ENCODE results near the gene B4GALT2. TPM values are rescaled to one million over a fixed set of nuclear protein-coding genes. Genes with fewer than 3 reads are reported as not detected.

Gene B4GALT2
- polyA plus RNA-seq, 3 donors = 20.7 to 43.7 (median 36.7) TPM

- WGBS, 3 donors = 31 to 66% (median 57%) methylated on average over 13 of the region's 13 CpGs
- H3K27ac ChIP-seq (ENCODE audit: low read depth, low read length) = no peak overlapping the region
Measured at GRCh38 chr1:43980255-43981134, 1.5 kb downstream of the B4GALT2 start.

- H3K27ac ChIP-seq (ENCODE audit: low read depth, low read length) = no peak overlapping the region
- 52 to 88% (median 88%) methylated on average over 19 to 20 of the region's 20 CpGs for WGBS, 3 donors
Measured at GRCh38 chr1:43981135-43981491, 2.1 kb downstream of the B4GALT2 start.

- H3K27ac ChIP-seq (ENCODE audit: low read depth, low read length) = no peak overlapping the region
- 88 to 97% (median 96%) methylated on average over 20 of the region's 20 CpGs for WGBS, 3 donors
Measured at GRCh38 chr1:43981636-43982035, 2.6 kb downstream of the B4GALT2 start.

GRCh38 chr1:43982241-43982640 is 3.2 kb downstream of the B4GALT2 start:
- H3K27ac ChIP-seq (ENCODE audit: low read depth, low read length) = no peak overlapping the region
- WGBS, 3 donors = 90 to 91% (median 91%) methylated on average over 8 of the region's 8 CpGs

GRCh38 chr1:43982808-43983207 is 3.8 kb downstream of the B4GALT2 start:
- WGBS, 3 donors = 54 to 82% (median 61%) methylated on average over 15 of the region's 15 CpGs
- H3K27ac ChIP-seq (ENCODE audit: low read depth, low read length) = no peak overlapping the region

GRCh38 chr1:43983253-43983899 is 4.4 kb downstream of the B4GALT2 start:
- no peak overlapping the region for H3K27ac ChIP-seq (ENCODE audit: low read depth, low read length)
- 65 to 86% (median 73%) methylated on average over 12 of the region's 12 CpGs for WGBS, 3 donors

GRCh38 chr1:43984855-43985254 is 5.8 kb downstream of the B4GALT2 start:
- 92 to 94% (median 93%) methylated on average over 14 to 16 of the region's 16 CpGs for WGBS, 3 donors

GRCh38 chr1:43985984-43986595 is 7.1 kb downstream of the B4GALT2 start:
- WGBS, 3 donors = 58 to 86% (median 85%) methylated on average over 4 of the region's 4 CpGs
- H3K27ac ChIP-seq (ENCODE audit: low read depth, low read length) = no peak overlapping the region

More at GRCh38 chr1:43984855-43985254, 5.8 kb downstream of the B4GALT2 start:
- H3K27ac ChIP-seq (ENCODE audit: low read depth, low read length) = no peak overlapping the region

- no peak overlapping the region for H3K27ac ChIP-seq (ENCODE audit: low read depth, low read length)
- 65 to 83% (median 68%) methylated on average over 6 of the region's 6 CpGs for WGBS, 3 donors
Measured at GRCh38 chr1:43986712-43987111, 7.7 kb downstream of the B4GALT2 start.

- 67 to 86% (median 80%) methylated on average over 6 of the region's 6 CpGs for WGBS, 3 donors
- H3K27ac ChIP-seq (ENCODE audit: low read depth, low read length) = no peak overlapping the region
Measured at GRCh38 chr1:43987159-43987902, 8.3 kb downstream of the B4GALT2 start.

- WGBS, 3 donors = 64 to 78% (median 76%) methylated on average over 19 of the region's 19 CpGs
- H3K27ac ChIP-seq (ENCODE audit: low read depth, low read length) = no peak overlapping the region
Measured at GRCh38 chr1:43990271-43991199, 11.5 kb downstream of the B4GALT2 start.

- H3K27ac ChIP-seq (ENCODE audit: low read depth, low read length) = no peak overlapping the region
- WGBS, 3 donors = 1% methylated on average over 10 of the region's 10 CpGs
Measured at GRCh38 chr1:43991200-43991475, 12.1 kb downstream of the B4GALT2 start.

- H3K27ac ChIP-seq (ENCODE audit: low read depth, low read length) = no peak within 1 kb of the TSS
- 0 to 1% (median 1%) methylated on average over 49 to 66 of the region's 66 CpGs for WGBS, 3 donors
Measured at GRCh38 chr1:43991476-43992231, 12.6 kb downstream of the B4GALT2 start, which contains the start of gene CCDC24. CCDC24 (plus strand) TSS chr1:43991599; CDS start chr1:43991879, 280 bp downstream.

- WGBS, 3 donors = 40 to 49% (median 46%) methylated on average over 11 of the region's 11 CpGs
- no peak overlapping the region for H3K27ac ChIP-seq (ENCODE audit: low read depth, low read length)
Measured at GRCh38 chr1:43992232-43992995, 13.4 kb downstream of the B4GALT2 start.

GRCh38 chr1:43993206-43993914 is 14.3 kb downstream of the B4GALT2 start:
- 95 to 96% (median 96%) methylated on average over 9 of the region's 9 CpGs for WGBS, 3 donors
- no peak overlapping the region for H3K27ac ChIP-seq (ENCODE audit: low read depth, low read length)

- no peak overlapping the region for H3K27ac ChIP-seq (ENCODE audit: low read depth, low read length)
- WGBS, 3 donors = 80 to 94% (median 90%) methylated on average over 7 of the region's 7 CpGs
Measured at GRCh38 chr1:43994071-43994470, 15.1 kb downstream of the B4GALT2 start.

Data from adipose tissue (tissue), 3 donors.